Activated CD4-positive, CD25-positive, alpha-beta regulatory T cell treated with anti-CD3 and anti-CD28 coated beads, Interleukin-2, amount 50 U/mL, for 16 hours (primary cell): ENCODE results near the gene EML4.
"Not testable (repeated sequence)": the region's sequence is repeated elsewhere in the genome, so short reads cannot be mapped to it uniquely, and the experiment has no call there.

ENCODE experiments used
- DNase-seq: peaks from one replicate; pipeline ENCODE4 v3.0.0-alpha.2; 2020; ENCODE audit warnings: low read depth, low spot score

The EML4 gene

DNA sequence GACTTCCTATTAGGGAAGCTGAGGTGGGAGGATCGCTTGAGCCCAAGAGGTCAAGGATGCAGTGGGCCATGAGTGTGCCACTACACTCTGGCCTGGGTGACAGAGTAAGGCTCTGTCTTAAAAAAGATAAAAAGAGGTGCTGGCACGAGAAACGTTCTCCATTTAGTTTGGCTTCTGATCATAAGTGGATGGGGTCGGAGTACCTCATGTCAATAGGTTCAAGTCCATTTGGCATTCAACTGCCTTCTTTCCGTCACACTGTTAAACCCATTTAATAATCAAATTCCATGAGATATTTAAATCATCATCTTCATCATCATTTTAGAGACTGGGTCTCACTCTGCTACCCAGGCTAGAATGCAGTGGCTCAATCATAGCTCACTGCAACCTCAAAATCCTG lies 182.7 kb downstream of the EML4 start:
- no peak for DNase-seq

DNA sequence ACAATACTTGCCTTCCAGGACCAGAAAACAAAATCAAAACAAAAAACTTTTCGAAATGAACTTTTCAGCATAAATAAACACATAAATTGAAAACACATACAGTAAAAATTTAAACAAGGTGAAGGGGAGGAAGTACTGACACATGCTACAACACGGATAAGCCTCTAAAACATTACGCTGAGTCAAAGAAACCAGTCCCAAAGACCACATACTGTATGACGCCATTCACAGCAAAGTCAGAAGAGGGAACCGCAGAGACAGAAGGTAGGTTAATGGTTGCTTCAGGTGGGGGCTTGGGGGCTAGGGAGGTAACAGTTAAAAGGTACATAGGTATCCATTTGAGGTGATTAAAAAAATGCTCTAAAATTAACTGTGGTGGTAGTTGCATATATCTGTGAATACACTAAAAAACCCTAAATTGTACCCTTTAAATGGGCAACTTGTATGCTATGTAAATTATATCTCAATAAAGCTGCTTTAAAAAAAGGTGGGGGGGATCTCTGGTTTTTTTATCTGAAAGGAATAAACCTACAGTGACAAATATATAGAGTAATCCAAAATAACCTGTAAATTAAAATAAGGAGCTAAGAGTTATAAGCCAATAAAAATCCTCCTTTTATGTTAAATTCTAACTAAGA lies 184.8 kb downstream of the EML4 start:
- DNase-seq, result no peak

DNA sequence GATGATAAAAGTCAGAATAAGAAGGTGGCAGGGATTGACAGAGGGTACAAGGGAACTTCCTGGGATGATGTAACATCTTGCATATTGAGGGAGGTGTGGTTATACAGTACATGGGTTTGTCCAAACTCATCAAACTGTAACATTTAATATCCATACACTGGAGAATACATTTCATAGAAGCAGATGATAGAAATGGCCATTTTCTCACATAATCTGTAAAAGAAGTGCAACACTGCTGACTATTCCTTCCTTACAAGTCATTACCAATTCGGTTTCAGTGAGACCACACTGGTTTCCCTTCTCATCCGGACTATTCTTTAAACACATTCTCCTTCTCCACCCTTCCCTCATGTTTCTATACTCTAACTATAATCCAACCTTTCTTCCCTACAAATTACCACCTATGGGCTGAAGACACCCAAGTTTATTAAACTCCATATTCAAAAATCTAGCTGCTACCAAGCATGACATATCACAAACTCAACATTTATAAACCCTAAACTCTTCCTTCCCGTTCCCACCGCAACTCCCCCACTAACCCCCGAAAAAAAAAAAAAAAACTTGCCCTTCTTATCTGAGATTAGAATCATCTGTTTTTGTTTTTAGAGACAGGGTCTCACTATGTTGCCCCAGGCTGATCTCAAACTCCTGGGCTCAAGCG lies 190.3 kb downstream of the EML4 start:
- no peak for DNase-seq

DNA sequence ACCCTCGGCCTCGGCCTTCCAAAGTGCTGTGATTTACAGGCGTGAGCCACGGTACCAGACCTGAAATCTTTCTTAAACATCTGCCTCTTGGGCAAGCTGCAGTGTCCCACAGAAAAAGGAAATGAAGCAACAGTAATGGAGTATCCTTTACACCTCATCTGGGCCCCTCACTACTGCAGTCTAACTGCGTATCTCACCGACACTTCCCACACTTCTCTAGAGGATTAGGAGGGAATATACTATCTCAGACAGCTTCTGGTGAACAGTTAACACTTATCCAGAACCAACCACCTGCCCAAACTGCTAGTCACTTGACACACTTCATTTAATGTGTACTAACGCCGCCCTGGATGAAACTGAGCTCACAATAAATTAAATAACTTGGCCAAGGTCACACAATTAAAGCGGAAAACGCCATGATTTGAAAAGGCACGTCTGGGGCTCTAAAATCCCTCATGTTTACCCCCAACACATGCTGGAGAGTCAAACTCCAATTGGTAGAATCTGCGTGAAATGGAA lies 190.9 kb downstream of the EML4 start:
- DNase-seq, result no peak

DNA sequence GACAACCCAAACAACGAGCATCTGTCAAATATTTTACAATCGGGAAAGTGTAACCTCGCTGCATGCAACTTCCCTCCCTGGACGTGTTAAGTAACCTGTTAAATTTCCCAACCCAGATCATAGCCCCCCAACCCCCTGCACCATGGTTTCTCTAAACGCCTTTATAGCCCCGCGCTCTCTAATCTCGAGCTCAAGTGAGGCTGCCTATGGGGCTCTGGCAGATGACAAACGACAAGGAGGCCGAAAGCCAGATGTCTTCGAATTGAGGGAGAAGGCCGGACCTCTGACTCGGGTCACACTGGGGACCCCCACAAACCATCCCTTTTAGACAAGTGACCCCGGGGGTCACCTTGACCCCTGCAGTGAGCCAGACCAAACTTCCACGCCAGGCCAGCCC lies 191.3 kb downstream of the EML4 start:
- DNase-seq, result no peak

DNA sequence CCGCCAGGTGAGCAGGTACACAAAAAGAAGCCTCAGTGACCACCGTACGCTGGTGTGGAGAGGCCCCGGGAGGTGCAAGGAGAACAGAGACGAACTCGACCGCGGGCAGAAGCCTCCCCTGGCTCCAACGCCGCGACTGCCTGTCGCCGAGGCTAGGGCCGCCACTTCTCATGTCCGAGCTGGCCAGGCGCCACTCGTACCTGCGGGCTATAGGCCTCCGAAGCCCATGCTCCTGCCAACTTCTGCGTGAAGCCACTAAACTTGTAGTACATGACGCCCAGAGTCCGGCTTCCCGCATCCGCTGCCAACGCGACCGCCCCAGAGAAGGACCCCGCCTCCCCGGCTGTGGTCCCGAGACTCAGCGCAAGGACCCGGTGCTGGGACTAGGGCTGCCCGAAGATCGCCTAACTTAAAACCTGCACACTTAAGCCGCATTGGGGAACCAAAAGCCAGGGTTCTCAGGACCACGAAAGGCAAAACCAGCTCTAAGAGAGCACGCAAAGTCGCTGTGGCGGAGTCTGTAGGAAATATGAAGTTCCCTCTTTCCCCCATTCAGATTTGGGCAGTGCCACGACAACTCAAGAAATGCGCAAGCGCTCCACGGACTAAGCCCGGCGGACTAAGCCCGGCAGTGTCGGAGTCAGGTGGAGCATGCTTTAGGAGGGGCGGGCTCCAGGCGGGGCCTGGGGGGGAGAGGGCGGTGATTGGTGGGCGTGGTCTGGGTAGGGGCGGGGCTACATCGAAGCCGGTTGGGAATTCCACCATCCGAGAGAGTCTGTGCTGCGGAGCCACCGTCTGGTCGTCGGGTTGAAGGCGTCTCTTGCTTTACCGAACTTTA lies 192.0 kb downstream of the EML4 start, which contains the start of gene COX7A2L:
COX7A2L (minus strand) TSS at position 328 of the 838 bp plus-strand sequence; CDS start at position 272, 56 bp downstream.
- peak; percentile 88 for DNase-seq

DNA sequence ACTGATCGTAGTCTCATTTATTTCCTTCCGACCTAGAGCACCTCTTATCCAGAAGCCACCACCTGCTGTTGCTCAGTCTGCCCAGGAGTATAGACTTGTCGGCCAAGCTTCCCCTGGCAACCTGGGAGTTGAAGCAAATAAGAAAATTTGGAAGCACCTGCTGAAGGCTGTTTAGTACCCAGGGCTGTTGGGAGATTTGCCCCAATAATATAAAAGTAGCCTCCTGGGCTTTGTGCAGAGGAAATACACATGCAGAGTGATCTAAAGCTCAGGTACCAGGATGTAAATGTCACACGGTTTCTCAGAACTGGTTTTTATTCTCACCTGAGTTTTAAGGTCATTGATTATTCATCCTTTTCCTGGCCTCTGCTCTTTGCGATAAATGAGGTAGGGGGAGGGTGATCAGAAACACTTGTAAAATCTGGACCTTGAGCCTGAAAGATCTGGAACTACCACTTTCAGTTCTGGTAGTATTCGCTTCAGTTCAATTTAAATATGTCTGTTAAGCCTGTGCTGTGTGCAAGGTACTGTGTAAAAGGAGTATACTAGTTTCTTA lies 192.7 kb downstream of the EML4 start:
- no peak for DNase-seq

DNA sequence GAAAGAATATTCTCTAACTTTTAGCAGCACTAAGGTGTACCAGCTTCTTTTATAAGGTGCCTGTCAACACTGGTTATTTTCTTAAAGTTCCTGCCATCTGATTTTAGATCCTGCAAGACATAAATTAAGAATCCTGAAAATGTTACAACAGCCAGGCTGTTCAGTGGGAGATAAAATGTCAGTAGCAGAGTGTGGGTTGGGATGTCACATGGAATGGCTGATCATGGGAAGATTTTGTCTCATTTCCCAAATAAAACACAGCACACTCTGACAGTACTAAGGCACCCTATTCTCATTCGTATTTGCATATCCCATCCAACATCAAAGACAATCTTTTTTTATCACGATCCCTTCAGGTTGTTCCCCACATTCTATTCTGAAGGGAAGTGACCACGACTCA lies 194.3 kb downstream of the EML4 start:
- no peak for DNase-seq

DNA sequence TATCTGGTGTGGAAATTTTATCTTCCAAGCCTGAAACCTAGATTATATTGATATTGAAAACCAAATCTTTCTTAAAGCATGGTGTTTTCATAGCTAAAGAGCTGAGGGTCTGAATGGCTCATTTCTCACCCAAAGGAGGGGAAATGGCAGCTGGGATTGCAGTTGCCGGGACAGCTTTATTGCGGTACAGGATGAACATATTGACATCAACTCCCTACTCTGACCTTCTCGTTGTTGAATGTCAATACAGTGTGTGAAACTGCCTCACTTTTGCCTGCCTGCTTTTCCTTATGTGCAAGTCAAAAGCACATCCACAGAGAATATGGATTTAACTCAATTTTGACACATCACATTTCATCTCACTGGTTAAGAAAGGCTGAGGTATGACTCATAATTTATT lies 195.5 kb downstream of the EML4 start:
- no peak for DNase-seq

DNA sequence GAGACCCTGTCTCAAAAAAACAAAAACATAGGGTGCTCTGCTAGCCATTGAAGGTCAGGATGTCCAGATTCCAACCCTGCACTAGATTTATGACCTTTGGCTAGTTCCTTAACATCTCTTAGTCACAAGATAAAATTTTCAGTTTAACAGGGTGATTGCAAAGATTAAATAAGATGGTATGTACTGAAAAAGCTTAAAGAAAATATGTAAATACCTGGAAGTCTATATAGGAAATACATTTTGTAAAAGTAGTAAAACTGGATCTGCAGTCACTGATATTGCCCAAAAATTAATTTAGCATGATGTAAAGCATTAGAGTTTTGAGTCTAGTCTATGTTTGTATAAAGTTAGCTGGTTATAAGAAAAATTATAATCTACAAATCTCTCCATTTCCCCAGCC lies 197.3 kb downstream of the EML4 start:
- DNase-seq, result no peak

DNA sequence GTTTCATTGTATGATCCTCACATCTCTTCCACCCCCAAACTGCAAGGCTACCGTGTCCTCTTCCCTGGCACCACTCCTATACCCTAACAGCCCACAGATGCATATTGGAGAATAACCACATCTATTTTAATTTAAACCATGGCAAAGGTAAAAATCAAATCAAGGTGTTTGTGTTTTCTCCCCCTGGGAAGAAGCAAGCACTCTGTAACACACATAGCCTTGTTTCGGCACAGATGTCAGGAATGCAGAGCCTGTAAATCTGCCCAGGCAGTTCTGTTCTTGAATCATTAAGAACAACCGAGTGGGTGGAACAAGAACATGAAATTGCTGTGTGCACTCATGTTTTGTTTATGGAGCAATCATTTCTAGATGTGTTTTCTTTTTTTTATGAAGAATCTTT lies 198.7 kb downstream of the EML4 start:
- no peak for DNase-seq

DNA sequence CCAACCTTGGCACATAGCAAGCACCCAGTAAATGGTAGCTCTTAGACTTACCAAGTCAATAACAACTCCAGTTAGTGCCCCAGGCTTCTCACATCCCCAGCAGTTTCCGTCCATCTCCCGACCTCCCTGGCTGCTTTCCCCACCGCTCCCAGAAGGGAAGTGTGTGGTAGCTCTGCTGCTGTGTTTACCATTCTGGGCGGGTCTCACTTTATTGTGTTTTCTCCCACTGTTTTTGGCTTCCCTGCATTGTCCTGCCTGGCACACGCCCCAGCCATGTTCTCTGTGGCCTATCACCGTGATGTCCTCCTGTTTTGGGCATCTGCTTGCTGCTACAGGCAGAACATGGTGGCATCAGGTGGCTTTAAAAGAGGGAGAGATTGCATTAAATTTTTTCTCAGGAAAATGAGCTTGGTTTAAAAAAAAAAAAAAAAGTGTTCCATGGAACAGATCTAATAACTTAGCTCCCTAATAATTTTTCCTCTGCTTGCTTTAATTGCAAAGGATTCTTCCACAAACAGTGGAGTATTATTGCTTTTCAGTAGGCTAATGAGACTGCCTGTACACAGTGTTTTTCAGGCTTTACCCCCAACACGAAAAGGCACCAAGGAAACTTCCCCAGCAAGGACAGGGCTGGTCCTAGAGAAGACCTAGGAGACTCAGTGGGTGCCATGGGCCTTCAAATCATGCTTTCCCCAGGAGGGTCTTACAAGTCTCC lies 199.8 kb downstream of the EML4 start:
- DNase-seq, result no peak

DNA sequence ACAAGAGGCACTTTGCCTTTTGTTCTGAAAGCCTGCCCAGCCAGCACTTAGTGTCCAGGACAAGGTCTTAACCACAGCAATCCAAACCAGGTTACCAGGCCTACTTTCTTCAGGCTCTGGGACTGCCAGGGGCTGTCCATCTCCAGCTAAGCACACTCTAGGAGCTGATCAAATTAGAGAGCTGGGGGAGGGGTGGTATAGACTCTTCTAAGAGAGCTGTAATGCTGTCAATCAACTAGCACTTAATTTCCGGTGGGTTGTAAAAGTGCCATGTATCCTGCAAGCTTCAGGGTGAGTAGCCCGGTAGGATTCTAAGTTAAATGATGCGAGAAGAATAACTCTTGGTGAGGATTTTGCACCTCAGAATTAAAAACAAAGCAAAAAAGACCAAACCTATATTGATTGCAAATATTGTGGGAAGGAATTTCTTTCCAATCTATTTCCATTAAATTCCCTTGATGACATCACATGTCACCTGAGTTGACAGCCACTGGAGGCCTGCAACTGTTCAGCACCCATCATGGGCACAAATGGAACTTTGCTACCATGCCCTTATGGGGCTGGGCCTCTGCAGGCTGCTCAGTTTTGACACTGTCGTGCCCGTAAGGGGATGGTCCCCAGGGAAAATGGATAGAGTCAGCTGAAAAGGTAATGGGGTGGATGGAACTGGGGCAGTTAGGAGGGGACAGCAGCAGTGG lies 200.5 kb downstream of the EML4 start:
- no peak for DNase-seq

DNA sequence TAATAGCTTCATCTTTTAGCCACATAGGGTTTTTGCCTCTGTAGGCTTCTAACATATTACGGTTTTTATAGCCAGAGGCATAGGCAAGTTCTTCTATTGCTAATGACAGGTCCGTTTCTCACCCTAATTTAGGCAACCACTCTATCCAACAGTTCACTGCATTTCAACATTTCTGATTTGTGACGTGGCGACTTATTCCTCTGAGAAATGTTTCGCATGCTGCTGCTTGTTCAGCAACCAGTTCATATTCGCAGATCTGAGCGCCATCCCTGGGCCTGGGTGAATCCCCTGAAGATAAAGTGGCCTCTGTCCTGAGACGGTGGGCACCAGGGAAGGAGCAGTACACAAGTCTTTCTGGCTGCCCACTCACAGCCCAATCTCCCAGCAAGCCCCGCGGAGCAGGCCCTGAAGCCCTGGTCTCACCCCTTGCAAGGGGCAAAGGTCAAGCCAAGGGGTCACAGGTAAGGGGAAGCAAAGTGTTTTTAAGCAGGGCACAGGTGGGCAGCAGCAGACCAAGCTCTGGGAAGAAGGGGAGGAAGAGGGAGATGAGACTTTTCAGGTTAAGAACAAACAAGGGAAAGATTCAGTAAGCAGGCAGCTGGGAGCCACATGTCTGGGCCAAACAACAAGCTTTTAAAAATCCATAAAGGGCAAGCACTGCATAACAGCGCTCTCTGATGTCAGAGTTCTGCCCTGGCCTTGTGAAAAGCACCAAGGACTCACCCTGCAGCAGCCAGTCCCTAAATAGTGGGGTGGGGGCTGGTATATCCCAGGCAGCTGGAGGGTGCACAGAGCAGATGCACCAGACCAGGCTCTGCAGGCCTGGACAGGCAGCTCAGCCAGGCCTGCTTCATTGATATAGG lies 202.7 kb downstream of the EML4 start:
- DNase-seq, result no peak

DNA sequence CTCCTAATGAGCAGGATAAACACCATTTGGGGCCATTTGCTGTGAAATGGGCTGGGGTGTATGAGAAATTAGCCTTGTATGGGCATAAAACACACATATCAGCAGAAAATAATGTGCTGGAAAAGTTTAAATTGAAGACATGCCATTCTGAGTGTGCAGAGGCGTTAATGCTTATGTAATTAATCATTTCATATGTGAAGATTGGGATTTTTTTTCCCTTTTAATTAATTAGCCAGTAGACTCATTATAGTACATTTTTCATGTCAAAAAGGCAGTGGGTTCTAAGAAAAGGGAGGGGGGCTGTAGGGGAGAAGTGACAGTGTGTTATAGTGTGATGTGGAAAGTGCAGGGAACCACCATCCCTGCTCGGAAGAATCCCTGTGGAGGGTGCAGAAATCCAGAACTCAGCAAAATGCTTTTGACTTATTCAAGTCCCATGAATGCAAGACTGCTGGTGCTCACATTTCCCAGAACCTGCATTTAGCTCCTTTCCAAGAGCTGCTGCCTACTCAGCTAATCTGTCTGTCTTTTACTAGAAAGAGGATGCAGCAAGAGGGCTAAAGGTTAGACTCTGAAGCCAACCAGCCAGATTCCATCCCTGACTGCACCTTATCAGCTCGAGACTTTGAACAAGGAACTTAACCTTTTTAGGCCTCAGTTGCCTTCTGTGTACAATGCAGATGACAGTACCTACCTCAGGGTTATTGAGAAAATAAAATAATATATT lies 203.5 kb downstream of the EML4 start:
- no peak for DNase-seq

DNA sequence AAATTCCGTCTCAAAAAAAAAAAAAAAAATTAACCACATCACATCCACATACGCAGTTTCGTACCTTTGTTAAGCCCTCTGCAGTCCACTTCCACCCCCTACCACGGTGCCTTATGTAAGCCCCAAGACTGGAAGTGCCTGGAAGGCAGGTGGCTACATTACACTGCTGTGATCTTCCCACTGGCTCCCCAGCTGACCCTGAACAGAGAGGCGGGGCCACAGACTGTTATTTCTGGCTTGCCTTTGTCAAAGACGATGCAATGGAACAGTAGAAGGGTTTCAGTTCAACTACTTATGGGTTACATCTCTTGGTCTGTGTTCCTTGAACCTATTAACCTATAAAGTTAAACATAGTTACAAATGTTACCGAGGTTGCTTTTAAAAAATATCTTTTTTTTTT lies 207.6 kb downstream of the EML4 start:
- DNase-seq, result no peak

DNA sequence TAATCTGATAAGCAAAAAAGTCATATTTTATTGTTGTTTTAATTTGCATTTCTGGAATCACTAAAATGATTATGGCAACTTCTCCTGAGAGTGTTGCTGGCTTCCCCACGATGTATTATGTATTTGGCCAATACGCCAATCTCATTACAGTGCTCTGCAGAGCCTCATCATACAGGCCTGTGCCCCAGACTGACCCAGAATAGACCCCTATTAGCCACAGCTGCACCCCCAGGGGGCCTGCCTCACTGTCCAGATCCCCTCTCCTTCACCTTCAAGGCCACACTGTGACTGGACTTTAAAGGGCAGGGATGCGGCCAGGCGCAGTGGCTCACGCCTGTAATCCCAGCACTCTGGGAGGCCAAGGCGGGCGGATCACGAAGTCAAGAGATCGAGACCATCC lies 209.3 kb downstream of the EML4 start:
- DNase-seq, result no peak

DNA sequence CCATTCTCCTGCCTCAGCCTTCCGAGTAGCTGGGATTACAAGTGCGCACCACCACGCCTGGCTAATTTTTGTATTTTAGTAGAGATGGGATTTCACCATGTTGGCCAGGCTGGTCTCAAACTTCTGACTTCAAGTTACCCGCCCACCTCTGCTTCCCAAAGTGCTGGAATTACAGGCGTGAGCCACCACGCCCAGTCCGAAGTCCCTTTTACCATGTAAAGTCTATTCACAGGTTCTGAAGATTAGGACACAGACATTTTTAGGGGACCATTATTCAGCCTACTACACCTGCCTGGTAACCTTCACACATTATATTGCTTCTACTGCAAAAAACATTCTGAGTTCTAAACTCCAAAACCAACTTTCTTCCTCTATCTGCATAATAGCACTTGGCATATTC lies 210.9 kb downstream of the EML4 start:
- DNase-seq, result not testable (repeated sequence)

DNA sequence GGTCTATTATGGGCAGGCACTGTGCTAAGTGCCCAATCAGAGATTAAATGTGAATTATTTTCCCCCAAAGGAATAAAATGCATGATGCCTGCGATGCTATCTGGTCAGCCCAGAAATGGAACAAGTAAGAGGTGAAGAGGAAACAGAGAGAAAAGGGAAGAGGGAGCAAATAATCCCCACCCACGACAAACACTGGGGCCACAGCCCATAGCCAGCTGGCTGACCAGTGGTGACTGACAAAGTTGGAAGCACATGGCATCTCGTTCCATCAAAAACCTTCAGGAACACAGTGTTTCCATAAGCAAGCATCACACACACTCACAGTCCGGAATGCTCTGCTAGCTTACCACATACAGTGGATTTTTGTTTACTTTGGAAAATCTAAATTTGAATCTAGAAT lies 213.0 kb downstream of the EML4 start:
- DNase-seq, result no peak
